Measurements from ENCODE around the gene CCDC92B.
"Not testable (repeated sequence)": the region's sequence is repeated elsewhere in the genome, so short reads cannot be mapped to it uniquely, and the experiment has no call there.

CCDC92B gene

GRCh38 chr17:2701996-2702741 is 47.3 kb downstream of the CCDC92B start:
- DNase-seq, result no peak

GRCh38 chr17:2701161-2701995 is 48.1 kb downstream of the CCDC92B start:
- DNase-seq, result no peak

GRCh38 chr17:2700491-2701141 is 48.8 kb downstream of the CCDC92B start:
- DNase-seq, result no peak

- no peak for DNase-seq
Measured at GRCh38 chr17:2700030-2700490, 49.4 kb downstream of the CCDC92B start.

- not testable (repeated sequence) for DNase-seq
Measured at GRCh38 chr17:2699216-2699805, 50.1 kb downstream of the CCDC92B start.

GRCh38 chr17:2697611-2698162 is 51.8 kb downstream of the CCDC92B start:
- DNase-seq, result no peak

- no peak for DNase-seq
Measured at GRCh38 chr17:2695961-2696760, 53.3 kb downstream of the CCDC92B start.

- DNase-seq, result no peak
Measured at GRCh38 chr17:2695243-2695960, 54.0 kb downstream of the CCDC92B start.

- DNase-seq, result no peak
Measured at GRCh38 chr17:2694381-2695242, 54.8 kb downstream of the CCDC92B start.

GRCh38 chr17:2693561-2694380 is 55.7 kb downstream of the CCDC92B start:
- no peak for DNase-seq

- DNase-seq, result no peak
Measured at GRCh38 chr17:2692781-2693135, 56.7 kb downstream of the CCDC92B start.

- no peak for DNase-seq
Measured at GRCh38 chr17:2691965-2692780, 57.3 kb downstream of the CCDC92B start.

- no peak for DNase-seq
Measured at GRCh38 chr17:2691069-2691871, 58.2 kb downstream of the CCDC92B start.

GRCh38 chr17:2690165-2691068 is 59.0 kb downstream of the CCDC92B start:
- no peak for DNase-seq

- no peak for DNase-seq
Measured at GRCh38 chr17:2689411-2690164, 59.9 kb downstream of the CCDC92B start.
